HG03280 (cell line): ENCODE measurements around the gene PJA1.

Source experiments
- ATAC-seq: cut with Tn5 transposase; IDR thresholded peaks from one replicate; pipeline ENCODE4 v1.9.1; 2021; ENCODE audit warnings: mild to moderate bottlenecking, moderate library complexity; ENCODE audit not compliant: unreplicated experiment

PJA1 gene

GRCh38 chrX:69116077-69116476 lies 49.2 kb downstream of the PJA1 start:
- ATAC-seq = no peak

GRCh38 chrX:69113723-69114122 lies 51.5 kb downstream of the PJA1 start:
- no peak for ATAC-seq
